HCT116 (cell line): ENCODE data around the gene GXYLT2. TPM values are rescaled to one million over a fixed set of nuclear protein-coding genes. Genes with fewer than 3 reads are reported as not detected.

Source experiments
- ATAC-seq: fragments of 200-7000 bp; cut with Tn5 transposase; 2 replicates; pipeline ENCODE4 v1.9.1; 2020; ENCODE audit warnings: mild to moderate bottlenecking, moderate library complexity
- BruUV-seq: library from RNA; stranded (reverse); fragments of 400-500 nt; replicated peaks from 2 replicates; lab custom pipeline; 2021; lab: Mats Ljungman, UMichigan
- CTCF ChIA-PET: fragments of 300-600 bp; sonication (Branson Sonifier 250); formaldehyde crosslinking; loops from one replicate; lab custom pipeline; 2021; ENCODE audit warnings: antibody characterized with exemption; lab: Charles Lee
- POLR2A ChIA-PET: fragments of 300-600, 350-600 bp; sonication (Branson Sonifier 250); formaldehyde crosslinking; loops from one replicate; lab custom pipeline; 2021; ENCODE audit warnings: antibody characterized with exemption; lab: Charles Lee
- RAD21 ChIA-PET, 2 experiments: fragments of 300-600 bp; sonication (Branson Sonifier 250); formaldehyde crosslinking; loops; one replicate each; lab custom pipeline; 2023; ENCODE audit warnings: low total read pairs in 2 of 2; ENCODE audit not compliant: uncharacterized antibody in 2 of 2, unreplicated experiment in 2 of 2, low non-redundant PET in 1 of 2; lab: Charles Lee
- DNase-seq: peaks from one replicate; pipeline ENCODE4 v3.0.0-alpha.2; 2010; ENCODE audit warnings: low read depth, low spot score
- H2AFZ ChIP-seq: fragments of 200-600 bp; shearing (Covaris generic), sonication (generic); 2 replicates; pipeline ENCODE4 v1.6.1; 2017; ENCODE audit warnings: low read depth, mixed run types, mixed read lengths, antibody characterized with exemption, low read length; ENCODE audit not compliant: poor library complexity, severe bottlenecking
- H3K27ac ChIP-seq: 2 replicates; pipeline ENCODE4 v1.5.1; 2012; ENCODE audit warnings: low read depth, low read length
- H3K27me3 ChIP-seq: fragments of 200-600 bp; sonication (generic); 2 replicates; pipeline ENCODE4 v1.6.1; 2016; ENCODE audit warnings: mixed run types, low read length, mixed read lengths; ENCODE audit not compliant: insufficient read depth
- H3K36me3 ChIP-seq, 2 experiments: fragments of 200-500 bp in 1 of 2; fragments of 200-600 bp in 1 of 2; sonication (Bioruptor generic) in 1 of 2; sonication (generic) in 1 of 2; 2 replicates each; pipeline versions ENCODE4 v1.5.1 to v1.6.1; 2014 to 2016; ENCODE audit warnings: low read length in 2 of 2, inconsistent platforms in 1 of 2, mixed read lengths in 1 of 2, mixed run types in 1 of 2; ENCODE audit not compliant: insufficient read depth in 2 of 2, control insufficient read depth in 1 of 2
- H3K4me1 ChIP-seq, 2 experiments: fragments of 200-600 bp in 1 of 2; sonication (generic) in 1 of 2; 2 replicates each; pipeline versions ENCODE4 v1.5.1 to v1.6.1; 2012 to 2017; ENCODE audit warnings: low read length in 2 of 2, inconsistent platforms in 1 of 2, mild to moderate bottlenecking in 1 of 2, mixed read lengths in 1 of 2, mixed run types in 1 of 2, moderate library complexity in 1 of 2; ENCODE audit not compliant: insufficient read depth in 2 of 2, control insufficient read depth in 1 of 2
- H3K4me2 ChIP-seq: fragments of 200-600 bp; sonication (generic); 2 replicates; pipeline ENCODE4 v1.6.1; 2017; ENCODE audit warnings: mixed run types, low read length, mixed read lengths
- H3K4me3 ChIP-seq, 2 experiments: fragments of 200-600 bp in 1 of 2; sonication (generic) in 1 of 2; replicated peaks in 1 of 2; 2 replicates each; pipeline ENCODE4 v1.5.1; 2011 to 2016; ENCODE audit warnings: low read length in 2 of 2, control low read depth in 1 of 2, low read depth in 1 of 2, mild to moderate bottlenecking in 1 of 2, mixed read lengths in 1 of 2, mixed run types in 1 of 2
- H3K79me2 ChIP-seq: fragments of 200-600 bp; sonication (generic); 2 replicates; pipeline ENCODE4 v1.6.1; 2017; ENCODE audit warnings: mild to moderate bottlenecking, mixed run types, low read length, moderate library complexity, mixed read lengths; ENCODE audit not compliant: insufficient read depth
- H3K9ac ChIP-seq: fragments of 200-600 bp; sonication (generic); 2 replicates; pipeline ENCODE4 v1.6.1; 2016; ENCODE audit warnings: low read length, mixed read lengths
- H3K9me2 ChIP-seq: fragments of 200-600 bp; sonication (generic), shearing (Covaris generic); 2 replicates; pipeline ENCODE4 v1.6.1; 2017; ENCODE audit warnings: mixed run types, mild to moderate bottlenecking, moderate library complexity; ENCODE audit not compliant: insufficient read depth
- H3K9me3 ChIP-seq, 2 experiments: fragments of 200-500 bp in 1 of 2; fragments of 200-600 bp in 1 of 2; sonication (Bioruptor generic) in 1 of 2; sonication (generic) in 1 of 2; 2 replicates each; pipeline ENCODE4 v1.6.1; 2014 to 2017; ENCODE audit warnings: low read length in 2 of 2, mixed read lengths in 2 of 2, inconsistent platforms in 1 of 2, low read depth in 1 of 2, mild to moderate bottlenecking in 1 of 2, mixed run types in 1 of 2, moderate library complexity in 1 of 2; ENCODE audit not compliant: control insufficient read depth in 1 of 2, insufficient read depth in 1 of 2
- H4K20me1 ChIP-seq: fragments of 200-600 bp; sonication (generic), shearing (Covaris generic); 2 replicates; pipeline ENCODE4 v1.6.1; 2017; ENCODE audit warnings: mixed run types, mild to moderate bottlenecking, moderate library complexity; ENCODE audit not compliant: insufficient read depth
- CBX3 ChIP-seq: IDR thresholded peaks from 2 replicates; pipeline ENCODE4 v1.6.1; 2012; ENCODE audit warnings: low read depth
- CEBPB ChIP-seq: IDR thresholded peaks from 2 replicates; pipeline ENCODE4 v1.6.1; 2012; ENCODE audit warnings: low read depth
- EGR1 ChIP-seq: IDR thresholded peaks from 2 replicates; pipeline ENCODE4 v1.6.1; 2012; ENCODE audit warnings: low read depth
- ELF1 ChIP-seq: IDR thresholded peaks from 2 replicates; pipeline ENCODE4 v1.6.1; 2012; ENCODE audit warnings: low read depth, borderline replicate concordance
- EZH2 ChIP-seq: fragments of 200-600 bp; sonication (generic); IDR thresholded peaks from 2 replicates; pipeline ENCODE4 v1.6.1; 2017; ENCODE audit warnings: antibody characterized with exemption, mixed run types
- EZH2phosphoT487 ChIP-seq: fragments of 200-600 bp; IDR thresholded peaks from 2 replicates; pipeline ENCODE4 v1.6.1; 2018; ENCODE audit warnings: antibody characterized with exemption, borderline replicate concordance
- FOSL1 ChIP-seq: IDR thresholded peaks from 2 replicates; pipeline ENCODE4 v1.6.1; 2012; ENCODE audit warnings: low read depth
- JUND ChIP-seq: IDR thresholded peaks from 2 replicates; pipeline ENCODE4 v1.6.1; 2012
- POLR2A ChIP-seq: IDR thresholded peaks from 2 replicates; pipeline ENCODE4 v1.7.0; 2011; ENCODE audit warnings: borderline replicate concordance; ENCODE audit not compliant: insufficient read depth, insufficient read length; ENCODE audit errors: extremely low read depth
- POLR2AphosphoS5 ChIP-seq: IDR thresholded peaks from 2 replicates; pipeline ENCODE4 v1.6.1; 2011; ENCODE audit warnings: mild to moderate bottlenecking, low read depth, low read length, moderate library complexity
- SIN3A ChIP-seq: IDR thresholded peaks from 2 replicates; pipeline ENCODE4 v1.6.1; 2012; ENCODE audit warnings: low read depth
- SP1 ChIP-seq: IDR thresholded peaks from 2 replicates; pipeline ENCODE4 v1.6.1; 2012; ENCODE audit warnings: low read depth
- SRF ChIP-seq: IDR thresholded peaks from 2 replicates; pipeline ENCODE4 v1.6.1; 2012; ENCODE audit warnings: low read depth
- YY1 ChIP-seq: IDR thresholded peaks from 2 replicates; pipeline ENCODE4 v1.6.1; 2011; ENCODE audit warnings: low read length, low read depth, moderate library complexity, mild to moderate bottlenecking; ENCODE audit not compliant: insufficient replicate concordance; ENCODE audit errors: extremely low read depth
- ZNF274 ChIP-seq: fragments of 200-500 bp; sonication (Bioruptor generic); IDR thresholded peaks from 2 replicates; pipeline ENCODE4 v1.6.1; 2014; ENCODE audit warnings: mild to moderate bottlenecking, low read depth, low read length, inconsistent platforms
- intact Hi-C: fragments of 100-400 bp; cut with micrococcal nuclease; formaldehyde crosslinking; loops from 2 replicates; pipeline ENCODE4 v1.10.0; 2022
- total RNA-seq: library from RNA; stranded (reverse); gene quantifications from one replicate; pipeline ENCODE4 v1.2.1, GENCODE V29; 2021; ENCODE audit not compliant: unreplicated experiment
- TF ChIP-seq, protein P1 (sequence below): IDR thresholded peaks from 2 replicates; pipeline ENCODE4 v1.6.1; 2011; ENCODE audit warnings: mild to moderate bottlenecking, low read length, moderate library complexity; ENCODE audit not compliant: insufficient replicate concordance; ENCODE audit errors: extremely low read depth
- TF ChIP-seq, protein P2 (sequence below): IDR thresholded peaks from 2 replicates; pipeline ENCODE4 v1.6.1; 2012
- TF ChIP-seq, protein P3 (sequence below), 3 experiments: fragments of 200-600 bp in 1 of 3; sonication (generic) in 1 of 3; IDR thresholded peaks in 2 of 3; conservative IDR thresholded peaks in 1 of 3; 2 replicates each; pipeline ENCODE4 v1.5.1; 2012 to 2017; ENCODE audit warnings: low read depth in 2 of 3, low read length in 2 of 3, antibody characterized with exemption in 1 of 3, borderline replicate concordance in 1 of 3, control low read depth in 1 of 3, mild to moderate bottlenecking in 1 of 3, mixed read lengths in 1 of 3, mixed run types in 1 of 3, moderate library complexity in 1 of 3; ENCODE audit not compliant: insufficient read depth in 1 of 3
- TF ChIP-seq, protein P4 (sequence below): IDR thresholded peaks from 2 replicates; pipeline ENCODE4 v1.6.1; 2012; ENCODE audit warnings: low read depth
- TF ChIP-seq, protein P5 (sequence below): IDR thresholded peaks from 2 replicates; pipeline ENCODE4 v1.6.1; 2012

GXYLT2 gene
- total RNA-seq, 1 experiment from 2014 or later, result 5.6 TPM

DNA sequence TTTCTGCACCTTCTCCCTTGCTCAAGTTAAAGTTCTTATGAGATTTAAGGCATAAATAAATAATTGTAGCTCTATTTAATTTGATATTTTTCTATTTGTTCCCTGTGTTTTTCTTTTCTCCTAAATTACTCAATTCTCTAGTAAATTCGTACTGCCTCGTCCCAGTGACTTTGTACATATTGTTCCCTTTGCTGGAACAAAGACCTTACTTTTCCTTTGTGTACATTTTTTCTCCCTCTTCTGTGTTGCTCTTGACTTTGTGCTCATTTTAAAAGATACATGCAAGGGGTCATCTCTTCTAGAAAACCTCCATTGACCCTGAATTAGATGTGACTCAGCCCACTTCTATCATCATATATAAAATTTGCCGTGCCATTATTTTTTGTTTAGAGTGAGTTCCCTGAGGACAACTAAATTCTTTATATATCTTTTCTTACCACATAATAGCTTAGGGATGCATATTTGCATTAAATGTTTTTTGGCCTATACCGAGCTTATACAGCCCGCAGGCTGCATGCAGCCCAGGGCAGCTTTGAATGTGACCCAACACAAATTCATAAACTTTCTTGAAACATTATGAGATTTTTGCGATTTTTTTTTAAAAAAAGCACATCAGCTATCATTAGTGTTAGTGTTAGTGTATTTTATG is 138.4 kb downstream of the GXYLT2 start:
- peaks cover 36% of the 10 kb centered on the region for H4K20me1 ChIP-seq
- no peaks in the 10 kb centered on the region for H3K9me3 ChIP-seq
- DNase-seq (no peak), ATAC-seq (no peak)
- no TSS peak for BruUV-seq
- H3K36me3 ChIP-seq, result no peaks in the 10 kb centered on the region; a peak in 1 of 4 replicates
- intact Hi-C loops, result no loop called here
- ChIA-PET POLR2A (no interaction called here), RAD21 (no interaction called here), CTCF (no interaction called here)
- no peak overlapping the region for H3K4me2 ChIP-seq
- no peak overlapping the region for H3K27ac ChIP-seq
- H3K9ac ChIP-seq, result no peak overlapping the region
- no peak overlapping the region for H3K4me3 ChIP-seq
- H2AFZ ChIP-seq, result no peak overlapping the region
- H3K4me1 ChIP-seq, result peaks cover 12 to 23% of the 10 kb centered on the region in 2 experiments; a peak in 3 of 4 replicates
- no peaks in the 10 kb centered on the region for H3K9me2 ChIP-seq
- TF ChIP-seq EZH2, result no peak
- no peak for TF ChIP-seq POLR2A
- TF ChIP-seq SIN3A, result no peak
- TF ChIP-seq, protein P1, sequence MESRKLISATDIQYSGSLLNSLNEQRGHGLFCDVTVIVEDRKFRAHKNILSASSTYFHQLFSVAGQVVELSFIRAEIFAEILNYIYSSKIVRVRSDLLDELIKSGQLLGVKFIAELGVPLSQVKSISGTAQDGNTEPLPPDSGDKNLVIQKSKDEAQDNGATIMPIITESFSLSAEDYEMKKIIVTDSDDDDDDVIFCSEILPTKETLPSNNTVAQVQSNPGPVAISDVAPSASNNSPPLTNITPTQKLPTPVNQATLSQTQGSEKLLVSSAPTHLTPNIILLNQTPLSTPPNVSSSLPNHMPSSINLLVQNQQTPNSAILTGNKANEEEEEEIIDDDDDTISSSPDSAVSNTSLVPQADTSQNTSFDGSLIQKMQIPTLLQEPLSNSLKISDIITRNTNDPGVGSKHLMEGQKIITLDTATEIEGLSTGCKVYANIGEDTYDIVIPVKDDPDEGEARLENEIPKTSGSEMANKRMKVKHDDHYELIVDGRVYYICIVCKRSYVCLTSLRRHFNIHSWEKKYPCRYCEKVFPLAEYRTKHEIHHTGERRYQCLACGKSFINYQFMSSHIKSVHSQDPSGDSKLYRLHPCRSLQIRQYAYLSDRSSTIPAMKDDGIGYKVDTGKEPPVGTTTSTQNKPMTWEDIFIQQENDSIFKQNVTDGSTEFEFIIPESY, result no peak
- TF ChIP-seq ELF1, result no peak
- no peak for TF ChIP-seq SP1
- TF ChIP-seq JUND, result no peak
- TF ChIP-seq ZNF274, result no peak
- no peak for TF ChIP-seq YY1
- TF ChIP-seq, protein P2, sequence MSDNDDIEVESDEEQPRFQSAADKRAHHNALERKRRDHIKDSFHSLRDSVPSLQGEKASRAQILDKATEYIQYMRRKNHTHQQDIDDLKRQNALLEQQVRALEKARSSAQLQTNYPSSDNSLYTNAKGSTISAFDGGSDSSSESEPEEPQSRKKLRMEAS, result no peak
- TF ChIP-seq CBX3, result no peak
- TF ChIP-seq FOSL1, result no peak
- TF ChIP-seq, protein P3, sequence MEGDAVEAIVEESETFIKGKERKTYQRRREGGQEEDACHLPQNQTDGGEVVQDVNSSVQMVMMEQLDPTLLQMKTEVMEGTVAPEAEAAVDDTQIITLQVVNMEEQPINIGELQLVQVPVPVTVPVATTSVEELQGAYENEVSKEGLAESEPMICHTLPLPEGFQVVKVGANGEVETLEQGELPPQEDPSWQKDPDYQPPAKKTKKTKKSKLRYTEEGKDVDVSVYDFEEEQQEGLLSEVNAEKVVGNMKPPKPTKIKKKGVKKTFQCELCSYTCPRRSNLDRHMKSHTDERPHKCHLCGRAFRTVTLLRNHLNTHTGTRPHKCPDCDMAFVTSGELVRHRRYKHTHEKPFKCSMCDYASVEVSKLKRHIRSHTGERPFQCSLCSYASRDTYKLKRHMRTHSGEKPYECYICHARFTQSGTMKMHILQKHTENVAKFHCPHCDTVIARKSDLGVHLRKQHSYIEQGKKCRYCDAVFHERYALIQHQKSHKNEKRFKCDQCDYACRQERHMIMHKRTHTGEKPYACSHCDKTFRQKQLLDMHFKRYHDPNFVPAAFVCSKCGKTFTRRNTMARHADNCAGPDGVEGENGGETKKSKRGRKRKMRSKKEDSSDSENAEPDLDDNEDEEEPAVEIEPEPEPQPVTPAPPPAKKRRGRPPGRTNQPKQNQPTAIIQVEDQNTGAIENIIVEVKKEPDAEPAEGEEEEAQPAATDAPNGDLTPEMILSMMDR (IDR thresholded peaks at IDR 0.05 in 2 of 3, conservative IDR thresholded peaks at IDR 0.05 in 1 of 3; ENCODE audit: borderline replicate concordance in 1 of 3, insufficient read depth in 1 of 3, low read depth in 2 of 3, low read length in 2 of 3), result no peak
- no peak for TF ChIP-seq CEBPB
- TF ChIP-seq, protein P4, sequence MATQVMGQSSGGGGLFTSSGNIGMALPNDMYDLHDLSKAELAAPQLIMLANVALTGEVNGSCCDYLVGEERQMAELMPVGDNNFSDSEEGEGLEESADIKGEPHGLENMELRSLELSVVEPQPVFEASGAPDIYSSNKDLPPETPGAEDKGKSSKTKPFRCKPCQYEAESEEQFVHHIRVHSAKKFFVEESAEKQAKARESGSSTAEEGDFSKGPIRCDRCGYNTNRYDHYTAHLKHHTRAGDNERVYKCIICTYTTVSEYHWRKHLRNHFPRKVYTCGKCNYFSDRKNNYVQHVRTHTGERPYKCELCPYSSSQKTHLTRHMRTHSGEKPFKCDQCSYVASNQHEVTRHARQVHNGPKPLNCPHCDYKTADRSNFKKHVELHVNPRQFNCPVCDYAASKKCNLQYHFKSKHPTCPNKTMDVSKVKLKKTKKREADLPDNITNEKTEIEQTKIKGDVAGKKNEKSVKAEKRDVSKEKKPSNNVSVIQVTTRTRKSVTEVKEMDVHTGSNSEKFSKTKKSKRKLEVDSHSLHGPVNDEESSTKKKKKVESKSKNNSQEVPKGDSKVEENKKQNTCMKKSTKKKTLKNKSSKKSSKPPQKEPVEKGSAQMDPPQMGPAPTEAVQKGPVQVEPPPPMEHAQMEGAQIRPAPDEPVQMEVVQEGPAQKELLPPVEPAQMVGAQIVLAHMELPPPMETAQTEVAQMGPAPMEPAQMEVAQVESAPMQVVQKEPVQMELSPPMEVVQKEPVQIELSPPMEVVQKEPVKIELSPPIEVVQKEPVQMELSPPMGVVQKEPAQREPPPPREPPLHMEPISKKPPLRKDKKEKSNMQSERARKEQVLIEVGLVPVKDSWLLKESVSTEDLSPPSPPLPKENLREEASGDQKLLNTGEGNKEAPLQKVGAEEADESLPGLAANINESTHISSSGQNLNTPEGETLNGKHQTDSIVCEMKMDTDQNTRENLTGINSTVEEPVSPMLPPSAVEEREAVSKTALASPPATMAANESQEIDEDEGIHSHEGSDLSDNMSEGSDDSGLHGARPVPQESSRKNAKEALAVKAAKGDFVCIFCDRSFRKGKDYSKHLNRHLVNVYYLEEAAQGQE, result no peak
- no peak for TF ChIP-seq POLR2AphosphoS5
- TF ChIP-seq, protein P5, sequence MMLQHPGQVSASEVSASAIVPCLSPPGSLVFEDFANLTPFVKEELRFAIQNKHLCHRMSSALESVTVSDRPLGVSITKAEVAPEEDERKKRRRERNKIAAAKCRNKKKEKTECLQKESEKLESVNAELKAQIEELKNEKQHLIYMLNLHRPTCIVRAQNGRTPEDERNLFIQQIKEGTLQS, result no peak
- TF ChIP-seq EGR1, result no peak
- no peak for TF ChIP-seq EZH2phosphoT487
- TF ChIP-seq SRF, result no peak
- H3K27me3 ChIP-seq, result no peaks in the 10 kb centered on the region
- H3K79me2 ChIP-seq, result peaks cover 100% of the 10 kb centered on the region
